C4-2B (cell line): Measurements from ENCODE around the gene SUSD4.

Experiments used
- ZFX ChIP-seq: fragments of 450-650 bp; IDR thresholded peaks from 2 replicates; pipeline ENCODE4 v1.6.1; 2017
- TF ChIP-seq, protein P1 (sequence below): fragments of 450-650 bp; conservative IDR thresholded peaks from 2 replicates; pipeline ENCODE4 v1.5.1; 2017; ENCODE audit warnings: mild to moderate bottlenecking

GRCh38 chr1:223225481-223225880 lies 138.5 kb downstream of the SUSD4 start:
- TF ChIP-seq, protein P1, sequence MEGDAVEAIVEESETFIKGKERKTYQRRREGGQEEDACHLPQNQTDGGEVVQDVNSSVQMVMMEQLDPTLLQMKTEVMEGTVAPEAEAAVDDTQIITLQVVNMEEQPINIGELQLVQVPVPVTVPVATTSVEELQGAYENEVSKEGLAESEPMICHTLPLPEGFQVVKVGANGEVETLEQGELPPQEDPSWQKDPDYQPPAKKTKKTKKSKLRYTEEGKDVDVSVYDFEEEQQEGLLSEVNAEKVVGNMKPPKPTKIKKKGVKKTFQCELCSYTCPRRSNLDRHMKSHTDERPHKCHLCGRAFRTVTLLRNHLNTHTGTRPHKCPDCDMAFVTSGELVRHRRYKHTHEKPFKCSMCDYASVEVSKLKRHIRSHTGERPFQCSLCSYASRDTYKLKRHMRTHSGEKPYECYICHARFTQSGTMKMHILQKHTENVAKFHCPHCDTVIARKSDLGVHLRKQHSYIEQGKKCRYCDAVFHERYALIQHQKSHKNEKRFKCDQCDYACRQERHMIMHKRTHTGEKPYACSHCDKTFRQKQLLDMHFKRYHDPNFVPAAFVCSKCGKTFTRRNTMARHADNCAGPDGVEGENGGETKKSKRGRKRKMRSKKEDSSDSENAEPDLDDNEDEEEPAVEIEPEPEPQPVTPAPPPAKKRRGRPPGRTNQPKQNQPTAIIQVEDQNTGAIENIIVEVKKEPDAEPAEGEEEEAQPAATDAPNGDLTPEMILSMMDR, result no peak
- TF ChIP-seq ZFX, result no peak
